NCI-H1417 treated with DMSO at 0.1 percent for 48 hours (cell line): ENCODE results near the gene MS4A2.
"Not testable (repeated sequence)": the region's sequence is repeated elsewhere in the genome, so short reads cannot be mapped to it uniquely, and the experiment has no call there.

Experiments used
- DNase-seq: peaks from one replicate; lab custom pipeline; 2025; lab: John Stamatoyannopoulos, UW

Gene MS4A2

DNA sequence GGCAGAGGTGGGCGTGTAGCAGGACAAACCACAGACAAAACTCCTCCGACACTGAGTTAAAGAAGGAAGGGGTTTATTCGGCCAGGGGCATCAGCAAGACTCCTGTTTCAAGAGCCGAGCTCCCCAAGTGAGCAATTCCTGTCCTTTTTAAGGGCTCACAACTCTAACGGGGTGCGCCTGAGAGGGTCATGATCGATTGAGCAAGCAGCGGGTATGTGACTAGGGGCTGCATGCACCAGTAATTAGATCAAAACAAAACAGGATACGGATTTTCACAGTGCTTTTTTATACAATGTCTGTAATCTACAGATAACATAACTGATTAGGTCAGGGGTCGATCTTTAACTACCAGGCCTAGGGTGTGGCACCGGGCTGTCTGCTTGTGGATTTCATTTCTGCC, 12.9 kb downstream of the MS4A2 start:
- DNase-seq: not testable (repeated sequence)

DNA sequence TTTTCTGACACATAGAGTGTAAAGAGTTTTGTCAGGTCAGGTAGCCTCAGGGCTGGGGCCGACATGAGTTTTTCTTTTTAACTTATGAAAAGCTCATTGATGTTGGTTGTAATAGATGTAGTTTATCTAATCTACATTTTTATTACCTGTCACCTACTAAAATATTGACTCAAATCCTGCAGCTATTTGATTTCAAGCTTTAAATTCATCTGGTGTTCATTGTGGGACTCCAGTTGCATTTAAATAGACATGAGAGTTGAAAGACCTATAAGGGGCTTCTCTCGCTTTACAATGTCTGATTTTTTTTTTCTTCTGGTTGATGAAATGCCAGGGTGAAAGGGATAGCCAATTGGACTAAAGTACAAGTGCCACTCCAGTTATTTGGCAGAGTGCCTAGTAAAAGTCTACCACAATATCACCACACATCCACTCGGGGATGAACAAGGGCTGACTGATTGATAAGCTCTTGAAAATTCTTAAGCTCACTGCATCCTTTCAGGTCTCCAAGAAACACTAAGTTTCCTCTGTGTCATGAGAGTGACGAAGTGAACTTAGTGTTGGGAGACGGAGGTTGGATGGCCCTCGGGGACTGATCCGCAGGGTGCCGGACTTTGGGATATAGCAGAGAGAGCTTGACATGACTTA, 16.1 kb downstream of the MS4A2 start:
- not testable (repeated sequence) for DNase-seq

DNA sequence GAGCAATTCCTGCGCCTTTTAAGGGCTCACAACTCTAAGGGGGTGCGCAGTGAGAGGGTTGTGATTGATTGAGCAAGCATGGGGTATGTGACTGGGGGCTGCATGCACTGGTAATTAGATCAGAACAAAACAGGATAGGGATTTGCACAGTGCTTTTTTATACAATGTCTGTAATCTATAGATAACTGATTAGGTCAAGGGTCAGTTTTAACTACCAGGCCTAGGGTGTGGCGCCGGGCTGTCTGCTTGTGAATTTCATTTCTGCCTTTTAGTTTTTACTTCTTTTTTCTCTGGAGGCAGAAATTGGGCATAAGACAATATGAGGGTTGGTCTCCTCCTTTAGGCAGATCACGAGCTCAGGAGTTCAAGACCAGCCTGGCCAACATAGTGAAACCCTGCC, 20.2 kb downstream of the MS4A2 start:
- not testable (repeated sequence) for DNase-seq

DNA sequence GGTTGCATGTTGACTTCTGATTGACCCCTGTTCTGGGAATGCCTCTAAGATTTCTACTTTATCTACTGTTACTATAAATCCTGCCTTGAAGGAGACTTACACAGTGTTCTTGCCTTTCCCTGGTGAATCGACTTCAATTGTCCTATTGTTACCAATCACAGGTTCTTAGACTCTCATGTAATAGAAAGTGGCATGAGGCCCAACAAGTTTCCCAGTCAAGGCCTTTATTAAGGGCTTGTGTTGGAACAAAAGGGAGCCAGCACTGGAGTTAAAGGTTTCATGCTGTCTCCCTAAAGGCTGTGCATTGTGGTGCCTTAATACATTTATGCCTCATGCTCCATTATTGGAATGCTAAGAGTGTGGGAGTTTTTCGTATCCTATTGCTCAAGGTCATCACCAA, 23.3 kb downstream of the MS4A2 start:
- no peak for DNase-seq

DNA sequence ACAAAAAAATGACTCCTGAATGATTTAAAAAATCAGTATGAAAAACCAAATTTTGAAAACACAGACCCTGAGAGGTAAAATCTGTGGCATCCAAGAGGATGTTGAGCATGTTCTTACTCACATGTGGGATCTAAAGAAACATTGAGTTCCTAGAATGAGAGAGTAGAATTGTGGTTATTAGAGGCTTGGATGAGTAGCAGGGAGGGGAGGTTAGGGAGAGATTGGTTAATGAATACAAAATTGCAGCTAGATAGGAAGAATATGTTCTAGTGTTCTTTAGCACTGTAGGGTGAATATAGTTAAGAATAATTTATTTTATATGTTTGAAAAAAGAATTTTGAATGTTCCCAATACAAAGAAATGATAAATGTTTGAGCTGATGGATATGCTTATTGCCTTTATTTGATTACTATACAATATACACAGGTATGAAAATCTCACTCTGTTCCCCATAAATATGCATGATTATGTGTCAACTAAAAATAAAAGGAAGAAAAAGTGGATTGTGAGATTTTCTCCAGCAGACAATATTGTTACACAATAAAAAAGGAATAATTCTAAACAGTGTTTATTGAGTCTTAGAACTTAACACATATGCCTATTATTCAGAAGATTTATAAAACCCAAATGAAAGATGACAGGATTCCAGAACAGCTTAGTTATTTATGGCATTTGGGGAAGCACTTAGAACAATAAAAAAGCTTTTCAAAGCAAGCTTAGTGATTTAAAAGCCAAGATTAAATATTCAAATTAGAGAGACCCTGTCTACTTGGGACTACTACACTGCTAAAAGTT, 28.7 kb downstream of the MS4A2 start:
- DNase-seq: no peak

DNA sequence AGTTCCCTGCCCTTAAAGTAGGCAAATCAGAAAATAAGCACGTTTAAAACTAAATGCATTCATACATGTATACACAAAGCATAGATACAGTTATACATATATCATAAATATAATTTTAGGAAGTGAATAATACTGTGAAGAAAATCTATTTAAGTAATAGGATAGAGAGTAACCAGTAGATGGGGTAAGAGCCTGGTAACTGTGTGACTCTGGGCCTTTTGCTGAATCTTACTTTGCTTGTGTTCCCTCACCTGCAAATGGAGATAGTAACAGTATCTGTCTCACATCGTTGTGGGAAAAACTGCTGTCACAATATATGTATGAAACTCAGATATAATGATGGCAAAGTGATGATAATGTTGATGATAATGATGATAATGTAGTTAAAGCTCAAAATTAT, 29.9 kb downstream of the MS4A2 start:
- no peak for DNase-seq

GRCh38 chr11:60119710-60120109, 31.2 kb downstream of the MS4A2 start:
- no peak for DNase-seq

- no peak for DNase-seq
Measured at GRCh38 chr11:60121264-60121663, 32.8 kb downstream of the MS4A2 start.

DNA sequence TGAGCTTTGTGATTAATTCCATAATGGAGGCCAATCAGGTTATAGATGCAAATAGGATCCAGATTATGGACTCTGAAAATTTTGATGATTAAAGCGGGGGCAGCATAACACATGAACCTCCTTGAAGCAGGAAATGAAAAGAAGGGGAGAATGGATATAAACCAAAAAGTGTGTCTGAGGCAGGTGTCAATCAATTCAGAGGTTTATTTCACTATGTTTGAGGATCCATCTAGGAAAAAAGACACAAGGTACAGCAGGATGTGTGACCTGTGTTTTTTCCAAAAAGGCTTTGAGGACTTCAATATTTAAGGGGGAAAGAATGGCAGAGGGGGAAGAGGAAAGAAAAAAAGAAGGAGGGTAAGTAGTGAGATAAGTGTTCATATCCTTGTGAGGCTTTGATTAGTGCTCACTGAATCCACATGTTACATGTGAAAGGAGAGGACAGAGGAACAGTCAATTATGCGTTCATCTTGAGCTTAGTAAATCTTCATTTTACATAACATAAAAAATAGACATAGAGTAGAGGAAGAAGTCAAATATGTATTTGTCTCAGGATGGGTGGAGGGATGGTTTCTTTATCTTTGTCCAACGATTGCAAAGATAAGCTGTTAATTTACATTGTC, 34.1 kb downstream of the MS4A2 start:
- no peak for DNase-seq

GRCh38 chr11:60124802-60125432, 36.5 kb downstream of the MS4A2 start:
- DNase-seq: no peak

DNA sequence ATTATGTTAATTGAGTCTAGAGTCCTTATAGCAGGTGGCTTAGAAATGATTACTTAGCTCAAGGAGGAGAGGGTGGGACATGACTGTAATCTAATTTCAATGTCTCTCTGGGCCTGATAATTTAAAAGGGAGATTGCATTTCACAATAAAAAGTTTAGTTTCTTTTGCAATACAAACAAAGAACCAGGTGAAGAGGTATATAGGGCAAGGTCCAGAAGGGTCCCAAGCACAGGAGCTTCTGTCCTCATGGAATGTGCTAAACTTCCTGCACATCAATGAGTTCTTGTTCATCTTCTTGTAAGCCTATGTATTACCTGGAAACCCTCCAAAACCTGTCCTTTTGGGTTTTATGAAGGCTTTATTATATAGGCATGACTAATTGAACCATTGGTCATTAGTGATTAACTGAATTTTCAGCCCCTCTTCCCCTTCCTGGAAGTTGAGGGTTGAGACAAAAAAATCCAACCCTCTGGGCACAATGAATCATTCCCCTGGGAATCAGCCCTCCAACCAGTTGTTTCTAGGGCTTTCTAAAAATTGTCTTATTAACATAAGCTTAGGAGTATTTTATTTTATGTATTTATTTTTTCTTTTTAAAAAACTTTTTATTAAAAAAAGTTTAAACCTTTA, 37.6 kb downstream of the MS4A2 start:
- DNase-seq: no peak

- no peak for DNase-seq
Measured at GRCh38 chr11:60127311-60127811, 38.9 kb downstream of the MS4A2 start.

- DNase-seq: no peak
Measured at GRCh38 chr11:60128376-60128775, 39.9 kb downstream of the MS4A2 start.

GRCh38 chr11:60128866-60129265, 40.4 kb downstream of the MS4A2 start:
- not testable (repeated sequence) for DNase-seq

DNA sequence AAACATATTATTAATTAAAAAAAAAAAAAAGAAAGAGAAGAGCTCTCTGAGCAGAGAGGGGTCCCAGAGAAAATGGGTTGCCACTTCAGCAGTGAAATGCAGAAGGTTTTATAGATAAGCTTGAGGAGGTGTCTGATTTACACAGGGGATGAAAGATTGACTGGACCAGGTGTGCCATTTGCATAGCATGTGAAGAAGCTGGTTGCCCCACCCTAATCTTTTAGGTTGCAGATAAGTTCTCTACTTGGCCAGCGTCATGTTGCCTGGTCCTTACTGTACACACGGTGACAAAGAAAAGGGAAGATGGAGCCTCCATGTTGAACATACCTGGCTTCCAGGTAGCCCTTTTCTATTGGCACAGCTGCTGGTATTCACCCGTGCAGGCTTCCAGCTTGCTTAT, 41.4 kb downstream of the MS4A2 start:
- no peak for DNase-seq

DNA sequence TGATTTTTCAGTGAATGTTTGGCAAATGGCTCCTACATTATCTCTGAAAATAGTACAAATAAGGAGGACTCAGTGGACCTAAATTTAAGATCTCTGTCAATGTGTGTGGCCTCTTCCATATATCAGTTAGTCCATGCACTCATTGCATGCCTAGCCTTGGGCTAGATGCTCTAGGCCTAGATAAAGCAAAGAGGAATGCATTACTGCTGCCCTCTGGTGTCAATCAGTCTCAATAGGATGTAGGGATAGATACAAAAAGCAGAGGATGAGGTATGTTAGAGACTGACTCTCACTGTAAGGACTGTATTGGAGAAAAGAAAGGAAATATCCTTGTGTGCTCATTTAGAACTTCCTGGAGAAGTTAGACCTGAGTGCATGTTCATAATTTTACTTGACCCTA, 42.0 kb downstream of the MS4A2 start:
- no peak for DNase-seq

DNA sequence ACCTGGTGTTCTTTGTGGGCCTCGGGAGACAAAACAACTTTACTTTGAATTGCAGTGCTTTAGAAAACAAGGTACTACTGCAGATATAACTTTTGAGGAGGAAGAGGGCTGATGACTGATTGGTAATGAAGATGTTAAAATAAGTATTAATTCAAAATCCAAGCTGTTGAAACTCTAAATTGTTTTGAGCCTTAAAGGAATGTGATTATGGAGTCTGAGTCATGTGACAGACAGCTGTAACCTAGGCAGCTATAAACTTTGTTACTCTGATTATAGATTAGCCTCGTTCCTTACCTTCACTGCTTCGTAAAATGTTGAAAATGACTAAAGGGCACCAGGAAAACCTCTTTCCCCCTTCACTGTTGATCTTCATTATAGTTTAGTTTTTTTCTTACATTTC, 43.4 kb downstream of the MS4A2 start:
- DNase-seq: no peak

DNA sequence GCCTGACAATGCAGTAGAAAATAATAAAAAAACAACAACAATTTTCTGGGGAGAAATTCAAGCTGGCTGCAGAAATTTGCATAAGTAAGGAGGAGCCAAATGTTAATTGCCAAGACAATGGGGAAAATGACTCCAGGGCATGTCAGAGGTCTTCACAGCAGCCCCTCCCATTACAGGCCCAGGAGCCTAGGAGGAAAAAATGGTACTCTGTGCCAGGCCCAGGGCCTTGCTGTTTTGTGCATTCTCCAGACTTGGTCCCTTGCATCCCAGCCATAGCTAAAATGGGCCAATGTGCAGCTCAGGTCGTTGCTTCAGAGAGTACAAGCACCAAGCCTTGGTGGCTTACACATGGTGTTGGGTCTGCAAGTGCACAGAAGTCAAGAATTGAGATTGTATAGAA, 45.5 kb downstream of the MS4A2 start:
- no peak for DNase-seq

- no peak for DNase-seq
Measured at GRCh38 chr11:60143768-60144167, 55.3 kb downstream of the MS4A2 start.

DNA sequence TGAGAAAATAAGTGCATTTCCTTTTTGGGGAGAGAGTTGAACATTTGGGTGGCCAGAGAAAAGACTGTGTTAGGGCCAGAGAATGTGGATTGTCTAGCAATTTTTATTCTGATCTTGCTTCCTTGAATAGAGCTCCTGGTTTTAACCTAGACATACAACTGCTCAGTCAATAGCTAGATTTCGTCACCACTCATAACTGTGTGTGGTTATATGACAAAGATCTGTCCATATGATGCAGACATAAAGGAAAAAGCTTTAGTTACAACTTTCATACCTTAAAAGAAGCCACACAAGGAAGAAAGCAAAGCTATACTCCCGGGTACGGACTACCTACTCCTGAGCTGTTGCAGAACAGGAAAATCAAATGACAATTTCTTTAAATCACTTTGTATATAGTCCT, 57.2 kb downstream of the MS4A2 start:
- no peak for DNase-seq
